ENCODE data around the gene SURF6. TPM values are rescaled to one million over a fixed set of nuclear protein-coding genes. Genes with fewer than 3 reads are reported as not detected.
"Not testable (repeated sequence)": the region's sequence is repeated elsewhere in the genome, so short reads cannot be mapped to it uniquely, and the experiment has no call there.

Gene SURF6
- total RNA-seq, 1 donor from 2014 or later = 15.1 TPM

DNA sequence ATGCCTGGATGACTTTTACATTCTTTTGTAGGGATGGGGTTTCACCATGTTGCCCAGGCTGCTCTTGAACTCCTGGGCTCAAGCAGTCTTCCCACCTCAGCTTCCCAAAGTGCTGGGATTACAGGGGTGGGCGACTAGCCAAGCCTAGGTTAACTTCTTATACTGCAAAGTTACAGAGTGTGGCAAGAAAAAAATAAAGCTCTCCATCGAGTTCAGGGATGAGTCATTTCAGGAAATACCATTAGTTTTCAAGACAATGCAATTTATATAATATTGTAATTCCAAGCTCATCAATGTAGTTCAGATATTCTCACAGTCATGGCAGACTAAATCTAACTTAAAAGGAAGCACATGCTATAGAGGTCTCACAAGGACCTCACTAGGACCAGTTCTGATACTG, 49.5 kb downstream of the SURF6 start:
- H3K4me1 Mint-ChIP-seq (ENCODE audit: low read depth) = no peaks in the 10 kb centered on the region
- peaks cover 7% of the 10 kb centered on the region for H3K27me3 Mint-ChIP-seq (ENCODE audit: low read depth)
- peaks cover 4% of the 10 kb centered on the region for H3K36me3 Mint-ChIP-seq (ENCODE audit: low read depth)
- H3K9me3 Mint-ChIP-seq (ENCODE audit: low read depth) = peaks cover 21% of the 10 kb centered on the region
- H3K27ac Mint-ChIP-seq (ENCODE audit: unreplicated experiment) = no peak overlapping the region
- no peak for TF ChIP-seq CTCF (IDR thresholded peaks at IDR 0.05)
- DNase-seq (ENCODE audit: low spot score) = no peak
- H3K4me3 Mint-ChIP-seq (ENCODE audit: unreplicated experiment) = no peak overlapping the region

DNA sequence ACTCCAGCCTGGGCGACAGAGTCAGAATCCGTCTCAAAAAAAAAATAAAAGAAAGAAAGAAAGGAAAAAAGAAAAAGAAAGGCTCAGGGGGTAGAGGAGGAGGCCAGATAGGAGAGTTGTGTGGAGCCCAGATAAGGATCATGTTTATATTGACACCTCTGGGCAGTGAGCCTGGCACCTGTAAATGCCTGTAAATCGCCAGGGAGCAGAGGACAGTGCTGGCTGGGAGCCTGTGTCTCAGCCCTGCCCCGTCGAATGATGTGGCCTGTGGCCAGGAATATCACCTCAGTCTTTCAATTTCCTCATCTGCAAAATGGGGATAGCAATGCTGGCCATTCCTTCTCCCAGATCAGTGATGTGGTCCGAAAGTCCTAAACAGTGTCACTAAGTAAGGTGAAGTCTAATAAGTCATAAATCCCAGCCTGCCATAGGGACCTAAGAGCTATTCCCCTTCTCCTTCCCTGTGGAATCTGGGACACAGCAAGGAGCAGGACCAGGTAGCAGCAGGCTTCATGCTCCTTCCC, 50.7 kb downstream of the SURF6 start:
- H3K27me3 Mint-ChIP-seq (ENCODE audit: low read depth) = peaks cover 10% of the 10 kb centered on the region

DNA sequence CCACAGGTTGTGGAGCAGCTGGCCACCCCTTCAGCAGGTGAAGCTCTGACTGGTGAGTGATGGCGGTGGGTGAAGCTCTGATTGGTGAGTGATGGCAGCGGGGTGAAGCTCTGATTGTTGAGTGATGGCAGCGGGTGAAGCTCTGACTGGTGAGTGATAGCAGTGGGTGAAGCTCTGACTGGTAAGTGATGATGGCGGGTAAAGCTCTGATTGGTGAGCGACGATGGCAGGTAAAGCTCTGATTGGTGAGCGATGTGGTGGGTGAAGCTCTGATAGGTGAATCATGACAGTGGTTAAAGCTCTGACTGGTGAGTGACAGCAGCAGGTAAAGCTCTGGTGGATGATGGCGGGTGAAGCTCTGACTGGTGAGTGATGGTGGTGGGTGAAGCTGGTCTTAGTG, 51.6 kb downstream of the SURF6 start:
- no peak overlapping the region for H3K4me3 Mint-ChIP-seq (ENCODE audit: unreplicated experiment)
- H3K9me3 Mint-ChIP-seq (ENCODE audit: low read depth) = peaks cover 2% of the 10 kb centered on the region
- no peak for TF ChIP-seq CTCF (IDR thresholded peaks at IDR 0.05)

More for the DNA sequence above, 50.7 kb downstream of the SURF6 start:
- Mint-ChIP-seq H3K9me3 (ENCODE audit: low read depth) (peaks cover 9% of the 10 kb centered on the region), H3K4me1 (ENCODE audit: low read depth) (no peaks in the 10 kb centered on the region), H3K36me3 (ENCODE audit: low read depth) (peaks cover 4% of the 10 kb centered on the region), H3K27ac (ENCODE audit: unreplicated experiment) (no peak overlapping the region), H3K4me3 (ENCODE audit: unreplicated experiment) (no peak overlapping the region)
- no peak for TF ChIP-seq CTCF (IDR thresholded peaks at IDR 0.05)
- DNase-seq (ENCODE audit: low spot score) = no peak

GRCh38 chr9:133283255-133284032, 52.5 kb downstream of the SURF6 start:
- not testable (repeated sequence) for H3K27ac Mint-ChIP-seq (ENCODE audit: unreplicated experiment); H3K4me3 Mint-ChIP-seq (ENCODE audit: unreplicated experiment); H3K36me3 Mint-ChIP-seq (ENCODE audit: low read depth); H3K4me1 Mint-ChIP-seq (ENCODE audit: low read depth); DNase-seq (ENCODE audit: low spot score); H3K9me3 Mint-ChIP-seq (ENCODE audit: low read depth)
- peaks cover 16% of the 10 kb centered on the region for H3K27me3 Mint-ChIP-seq (ENCODE audit: low read depth)

More for the DNA sequence above, 51.6 kb downstream of the SURF6 start:
- Mint-ChIP-seq H3K4me1 (ENCODE audit: low read depth) (no peaks in the 10 kb centered on the region), H3K27me3 (ENCODE audit: low read depth) (peaks cover 13% of the 10 kb centered on the region), H3K36me3 (ENCODE audit: low read depth) (no peaks in the 10 kb centered on the region), H3K27ac (ENCODE audit: unreplicated experiment) (no peak overlapping the region)
- no peak for DNase-seq (ENCODE audit: low spot score)

- H3K27ac Mint-ChIP-seq (ENCODE audit: unreplicated experiment) = no peak overlapping the region
- H3K27me3 Mint-ChIP-seq (ENCODE audit: low read depth) = peaks cover 22% of the 10 kb centered on the region
- H3K36me3 Mint-ChIP-seq (ENCODE audit: low read depth) = no peaks in the 10 kb centered on the region
- TF ChIP-seq CTCF (IDR thresholded peaks at IDR 0.05) = no peak
- H3K9me3 Mint-ChIP-seq (ENCODE audit: low read depth) = peaks cover 4% of the 10 kb centered on the region
- H3K4me1 Mint-ChIP-seq (ENCODE audit: low read depth) = no peaks in the 10 kb centered on the region
- no peak overlapping the region for H3K4me3 Mint-ChIP-seq (ENCODE audit: unreplicated experiment)
- DNase-seq (ENCODE audit: low spot score) = no peak
Measured at GRCh38 chr9:133282464-133283238, 53.3 kb downstream of the SURF6 start.

All from chondrocyte (in vitro differentiated cells).